ENCODE data around the gene MAML3.
A peak's percentile ranks its signal among the peaks of the same experiment; 100 is the strongest.

MAML3 gene

GRCh38 chr4:140046016-140046415, 108.0 kb downstream of the MAML3 start:
- DNase-seq (ENCODE audit: low spot score), result no peak

DNA sequence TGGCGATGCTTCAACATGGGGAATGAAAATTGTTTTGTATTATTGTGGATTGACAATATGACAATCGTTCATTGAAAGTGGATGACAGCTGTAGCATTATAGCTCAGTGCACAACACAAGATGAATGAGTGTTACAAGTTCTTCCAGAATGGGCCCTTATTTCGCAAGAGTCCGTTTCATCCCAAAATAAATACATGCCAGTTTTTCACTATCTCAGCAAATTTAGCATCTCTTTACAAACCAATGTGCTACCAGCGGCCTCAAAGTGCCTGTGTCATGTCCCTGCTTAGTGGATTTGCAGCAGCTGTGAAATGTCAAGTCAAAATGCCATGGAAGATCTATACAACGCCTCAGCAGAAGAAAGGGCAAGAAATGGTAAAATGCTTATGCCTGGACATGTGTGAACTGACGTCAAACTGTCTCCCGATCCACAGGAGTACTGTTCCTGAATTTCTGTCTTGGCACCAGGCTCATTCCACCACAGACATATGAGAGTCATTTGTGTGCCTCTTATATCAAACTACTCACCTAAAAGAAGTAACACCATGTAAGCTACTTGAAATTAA, 109.6 kb downstream of the MAML3 start:
- no peak for DNase-seq (ENCODE audit: low spot score)

- DNase-seq (ENCODE audit: low spot score), result no peak
These were observed 111.3 kb downstream of the MAML3 start for GRCh38 chr4:140042634-140043033.

GRCh38 chr4:140038031-140038533, 115.9 kb downstream of the MAML3 start:
- no peak for DNase-seq (ENCODE audit: low spot score)

DNA sequence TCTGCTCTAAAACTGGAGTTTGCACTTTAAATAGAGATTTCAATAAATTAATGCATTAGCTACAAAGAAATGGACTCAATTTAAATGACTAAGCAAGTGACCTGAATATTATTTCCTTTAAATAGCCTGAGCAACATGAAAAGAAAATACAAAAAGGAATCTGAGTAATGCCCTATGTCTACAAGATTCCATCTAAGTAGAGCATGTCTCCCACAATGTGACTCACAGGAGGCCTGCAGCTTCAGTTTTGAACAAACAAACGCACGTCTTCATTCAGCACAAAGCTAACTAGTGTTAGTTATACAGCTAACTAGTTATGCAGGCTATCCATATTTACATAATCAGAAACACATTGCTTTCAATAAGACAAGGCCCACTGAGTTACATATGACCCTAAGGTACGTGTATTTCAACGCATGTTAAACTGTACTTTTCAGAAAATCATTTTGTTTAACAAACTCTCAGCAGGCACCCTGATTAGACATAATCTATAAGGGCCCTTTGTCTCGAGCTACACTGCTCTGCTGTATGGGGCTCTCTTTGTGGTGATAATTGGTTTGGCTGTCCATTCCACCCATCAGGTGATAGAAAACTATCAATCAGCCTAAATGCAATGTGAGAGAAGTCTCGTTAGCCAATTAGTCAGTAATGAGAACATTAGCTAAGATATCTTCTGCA, 116.5 kb downstream of the MAML3 start:
- no peak for DNase-seq (ENCODE audit: low spot score)

GRCh38 chr4:140031706-140032105, 122.3 kb downstream of the MAML3 start:
- DNase-seq (ENCODE audit: low spot score), result no peak

DNA sequence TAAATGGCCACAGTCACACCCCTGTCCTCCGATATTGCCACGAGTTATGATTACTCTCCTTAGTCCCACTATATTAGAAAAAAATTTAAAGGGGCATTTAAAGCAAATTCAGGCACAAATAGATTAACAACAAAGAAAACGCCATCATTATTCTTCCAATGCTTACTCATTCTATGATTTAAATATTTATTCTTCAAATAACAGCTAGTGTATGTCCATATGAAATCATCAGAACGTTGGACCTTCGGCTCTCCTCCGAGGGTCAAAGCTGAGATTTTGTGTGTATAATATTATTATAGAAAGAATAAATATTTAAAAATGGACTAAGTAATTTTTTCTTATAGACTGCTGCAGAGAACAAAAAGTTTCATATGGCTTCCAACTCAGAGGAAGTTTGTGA, 122.9 kb downstream of the MAML3 start:
- no peak for DNase-seq (ENCODE audit: low spot score)

- no peak for DNase-seq (ENCODE audit: low spot score)
These were observed 125.1 kb downstream of the MAML3 start for GRCh38 chr4:140028676-140029517.

DNA sequence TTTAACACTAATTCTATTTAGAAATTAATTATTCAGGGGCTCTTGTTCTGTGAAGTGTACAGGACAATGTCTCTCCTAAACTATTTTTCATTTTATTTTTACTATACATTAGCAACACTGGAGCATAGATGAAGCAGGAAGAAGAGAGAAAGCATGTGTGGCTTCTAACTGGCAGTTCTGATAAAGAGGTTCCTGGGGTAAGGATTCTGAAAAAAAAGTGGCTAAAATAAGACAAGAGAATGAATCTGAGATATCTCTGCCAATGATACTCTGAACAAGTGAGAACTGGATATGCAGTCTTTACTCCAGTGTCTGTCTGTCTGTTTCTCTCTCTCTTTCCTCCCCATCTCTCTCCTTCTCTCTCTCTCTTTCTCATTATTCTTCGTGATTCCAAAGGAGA, 125.9 kb downstream of the MAML3 start:
- no peak for DNase-seq (ENCODE audit: low spot score)

DNA sequence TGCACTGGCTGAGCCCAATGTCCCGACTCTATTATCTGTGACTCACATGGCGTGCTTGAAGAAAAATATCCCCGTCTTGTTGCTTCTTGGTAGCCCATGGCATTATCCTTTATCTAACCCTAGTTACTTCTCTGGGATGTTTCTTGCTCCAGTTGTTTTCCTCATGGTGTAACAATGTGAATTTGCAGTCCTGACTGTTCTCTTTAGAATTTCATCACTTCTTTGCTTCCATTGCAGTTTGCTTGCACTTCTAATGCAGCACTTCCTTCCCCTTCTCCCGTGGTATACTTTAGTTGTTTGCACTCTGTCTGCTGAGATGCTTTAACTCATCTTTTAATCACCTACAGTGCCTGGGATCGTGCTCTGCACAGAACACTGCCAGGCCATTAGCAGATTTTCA, 126.9 kb downstream of the MAML3 start:
- DNase-seq (ENCODE audit: low spot score), result no peak

GRCh38 chr4:140025470-140025869, 128.5 kb downstream of the MAML3 start:
- no peak for DNase-seq (ENCODE audit: low spot score)

- no peak for DNase-seq (ENCODE audit: low spot score)
These were observed 133.3 kb downstream of the MAML3 start for GRCh38 chr4:140020457-140021361.

DNA sequence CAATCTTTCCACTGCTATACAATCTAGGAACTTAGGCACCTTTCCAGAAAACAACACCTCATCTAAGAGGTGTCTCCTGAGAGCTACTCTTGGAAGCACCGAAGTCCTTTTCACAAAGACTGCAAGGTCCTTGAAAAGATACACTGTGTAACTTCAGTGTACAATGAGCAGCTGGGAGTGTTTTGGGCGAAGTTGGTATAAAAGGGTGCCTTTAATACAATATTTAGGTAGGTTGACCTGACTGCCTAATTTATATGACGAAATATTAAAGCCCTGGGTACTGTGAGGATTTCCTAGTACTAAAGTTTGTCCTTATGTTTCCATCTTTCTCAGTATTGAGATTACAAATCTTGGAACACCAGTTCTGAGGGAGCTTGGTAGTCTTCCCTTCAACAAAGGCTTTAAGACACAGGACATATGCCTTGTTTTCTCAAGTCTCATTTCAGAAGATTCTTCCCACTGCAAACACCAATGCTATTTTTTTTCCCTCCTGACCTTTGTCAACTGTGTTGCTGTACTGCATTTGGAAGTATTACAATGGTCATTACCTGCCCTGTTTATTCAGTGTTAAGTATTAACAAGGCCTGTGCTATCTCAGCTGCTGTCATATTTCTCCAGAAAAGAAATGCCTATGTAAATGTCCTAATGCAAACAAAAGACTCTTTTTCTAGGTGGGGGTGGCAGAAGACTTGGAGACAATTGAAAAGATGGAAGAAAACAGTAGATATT, 134.2 kb downstream of the MAML3 start:
- DNase-seq (ENCODE audit: low spot score), result no peak

GRCh38 chr4:140018931-140019618, 134.9 kb downstream of the MAML3 start:
- no peak for DNase-seq (ENCODE audit: low spot score)

- DNase-seq (ENCODE audit: low spot score), result no peak
These were observed 139.7 kb downstream of the MAML3 start for GRCh38 chr4:140014284-140014683.

- peak; percentile 59 for DNase-seq (ENCODE audit: low spot score)
These were observed 141.1 kb downstream of the MAML3 start for GRCh38 chr4:140012688-140013486.

GRCh38 chr4:140005699-140006098, 148.3 kb downstream of the MAML3 start:
- DNase-seq (ENCODE audit: low spot score), result no peak

- no peak for DNase-seq (ENCODE audit: low spot score)
These were observed 148.9 kb downstream of the MAML3 start for GRCh38 chr4:140004922-140005627.

- DNase-seq (ENCODE audit: low spot score), result peak; percentile 78
These were observed 149.5 kb downstream of the MAML3 start for GRCh38 chr4:140004549-140004895.
